Mesendoderm (in vitro differentiated cells): ENCODE measurements around the gene ACSF3.
"Not testable (repeated sequence)": the region's sequence is repeated elsewhere in the genome, so short reads cannot be mapped to it uniquely, and the experiment has no call there.

ENCODE experiments used
- DNase-seq: peaks from one replicate; pipeline ENCODE4 v3.0.0; 2013
- H2AK5ac ChIP-seq: 2 replicates; pipeline ENCODE4 v1.6.1; 2013; ENCODE audit warnings: low read length, inconsistent platforms
- H2BK120ac ChIP-seq: 2 replicates; pipeline ENCODE4 v1.6.1; 2013; ENCODE audit warnings: low read depth, mild to moderate bottlenecking, low read length, moderate library complexity, mixed read lengths
- H2BK15ac ChIP-seq: replicated peaks from 2 replicates; pipeline ENCODE4 v1.6.1; 2013; ENCODE audit warnings: low read depth, mild to moderate bottlenecking, moderate library complexity
- H2BK5ac ChIP-seq: 2 replicates; pipeline ENCODE4 v1.6.1; 2013; ENCODE audit warnings: low read length, inconsistent platforms
- H3K18ac ChIP-seq: 2 replicates; pipeline ENCODE4 v1.6.1; 2013; ENCODE audit warnings: mild to moderate bottlenecking, low read length, mixed read lengths
- H3K23ac ChIP-seq: one replicate; pipeline ENCODE4 v1.6.1; 2013; ENCODE audit warnings: low read length
- H3K27ac ChIP-seq: 2 replicates; pipeline ENCODE4 v1.5.1; 2013; ENCODE audit warnings: low read depth, mild to moderate bottlenecking, inconsistent platforms, low read length, moderate library complexity
- H3K27me3 ChIP-seq: 2 replicates; pipeline ENCODE4 v1.6.1; 2013; ENCODE audit warnings: low read length, control low read depth, mild to moderate bottlenecking, inconsistent platforms; ENCODE audit not compliant: insufficient read depth, poor library complexity
- H3K36me3 ChIP-seq: 2 replicates; pipeline ENCODE4 v1.6.1; 2013; ENCODE audit warnings: low read length, inconsistent platforms; ENCODE audit not compliant: control insufficient read depth, insufficient read depth
- H3K4ac ChIP-seq: one replicate; pipeline ENCODE4 v1.6.1; 2013; ENCODE audit warnings: low read depth, mild to moderate bottlenecking, low read length, moderate library complexity
- H3K4me1 ChIP-seq: 2 replicates; pipeline ENCODE4 v1.6.1; 2013; ENCODE audit warnings: low read depth, low read length, inconsistent platforms; ENCODE audit not compliant: control insufficient read depth
- H3K4me2 ChIP-seq: 2 replicates; pipeline ENCODE4 v1.6.1; 2013; ENCODE audit warnings: low read length
- H3K4me3 ChIP-seq: 2 replicates; pipeline ENCODE4 v1.5.1; 2013; ENCODE audit warnings: mild to moderate bottlenecking, low read length
- H3K56ac ChIP-seq: one replicate; pipeline ENCODE4 v1.6.1; 2013; ENCODE audit warnings: low read length
- H3K79me1 ChIP-seq: 2 replicates; pipeline ENCODE4 v1.6.1; 2013; ENCODE audit warnings: low read length, inconsistent platforms
- H3K79me2 ChIP-seq: 2 replicates; pipeline ENCODE4 v1.6.1; 2013; ENCODE audit warnings: mild to moderate bottlenecking, low read length; ENCODE audit not compliant: control insufficient read depth, insufficient read depth
- H3K9ac ChIP-seq: 2 replicates; pipeline ENCODE4 v1.6.1; 2013; ENCODE audit warnings: low read length, inconsistent platforms
- H4K5ac ChIP-seq: one replicate; pipeline ENCODE4 v1.6.1; 2013; ENCODE audit warnings: low read length
- H4K8ac ChIP-seq: one replicate; pipeline ENCODE4 v1.6.1; 2013; ENCODE audit warnings: low read depth, mild to moderate bottlenecking, control low read depth, low read length, moderate library complexity
- WGBS: extraction: QIAGEN DNeasy Blood & Tissue Kit; methylation state at CpG from one replicate; pipeline ENCODE4 v1.1.7; 2013; ENCODE audit warnings: low lambda C conversion rate, missing lambda C conversion rate; ENCODE audit not compliant: insufficient coverage; ENCODE audit errors: extremely low coverage; 5-methylcytosine and 5-hydroxymethylcytosine counted together

The ACSF3 gene

GRCh38 chr16:89164436-89164835 lies 70.8 kb downstream of the ACSF3 start:
- no peak overlapping the region for H3K4me2 ChIP-seq
- H3K18ac ChIP-seq, result no peak overlapping the region
- H3K27me3 ChIP-seq, result no peaks in the 10 kb centered on the region
- H2BK15ac ChIP-seq, result no peak overlapping the region
- no peak overlapping the region for H3K23ac ChIP-seq
- no peak overlapping the region for H3K4me3 ChIP-seq
- no peaks in the 10 kb centered on the region for H3K79me2 ChIP-seq
- H3K4ac ChIP-seq, result no peak overlapping the region
- H3K27ac ChIP-seq, result no peak overlapping the region
- no peak overlapping the region for H3K56ac ChIP-seq
- no peak overlapping the region for H3K9ac ChIP-seq
- no peaks in the 10 kb centered on the region for H3K36me3 ChIP-seq
- peaks cover 2% of the 10 kb centered on the region for H3K4me1 ChIP-seq
- H2BK120ac ChIP-seq, result no peak overlapping the region
- no peak for DNase-seq
- H2BK5ac ChIP-seq, result no peak overlapping the region
- WGBS, result no CpG with 5 or more reads among the region's 15 CpGs
- no peak overlapping the region for H4K5ac ChIP-seq
- H3K79me1 ChIP-seq, result no peaks in the 10 kb centered on the region
- no peak overlapping the region for H2AK5ac ChIP-seq
- no peak overlapping the region for H4K8ac ChIP-seq

- DNase-seq, result no peak
- Histone ChIP-seq H3K79me2 (no peaks in the 10 kb centered on the region), H3K9ac (no peak overlapping the region), H2BK5ac (no peak overlapping the region), H3K4me3 (no peak overlapping the region), H3K27me3 (no peaks in the 10 kb centered on the region), H3K79me1 (no peaks in the 10 kb centered on the region), H3K36me3 (no peaks in the 10 kb centered on the region), H2BK15ac (no peak overlapping the region), H2AK5ac (no peak overlapping the region), H3K27ac (no peak overlapping the region), H2BK120ac (no peak overlapping the region), H3K56ac (no peak overlapping the region), H4K8ac (no peak overlapping the region), H4K5ac (no peak overlapping the region), H3K23ac (no peak overlapping the region), H3K18ac (no peak overlapping the region), H3K4me2 (no peak overlapping the region), H3K4me1 (peaks cover 2% of the 10 kb centered on the region), H3K4ac (no peak overlapping the region)
- WGBS, result no CpG with 5 or more reads among the region's 20 CpGs
Observed at GRCh38 chr16:89164847-89165680, 71.4 kb downstream of the ACSF3 start.

- DNase-seq, H2AK5ac ChIP-seq, H3K27me3 ChIP-seq, H2BK120ac ChIP-seq, H3K4ac ChIP-seq, H3K4me3 ChIP-seq, H3K79me1 ChIP-seq, H2BK5ac ChIP-seq, H3K9ac ChIP-seq, H3K18ac ChIP-seq, H4K8ac ChIP-seq, H3K27ac ChIP-seq, H3K4me1 ChIP-seq, H3K23ac ChIP-seq, H3K79me2 ChIP-seq, H3K36me3 ChIP-seq, H2BK15ac ChIP-seq, H3K4me2 ChIP-seq, H3K56ac ChIP-seq, H4K5ac ChIP-seq: not testable (repeated sequence)
- no CpG with 5 or more reads among the region's 10 CpGs for WGBS
Observed at GRCh38 chr16:89165681-89165979, 72.0 kb downstream of the ACSF3 start.

GRCh38 chr16:89166696-89167424 lies 73.2 kb downstream of the ACSF3 start:
- Histone ChIP-seq H3K4me2 (no peak overlapping the region), H3K36me3 (no peaks in the 10 kb centered on the region), H4K8ac (no peak overlapping the region), H2BK15ac (no peak overlapping the region), H3K4me3 (no peak overlapping the region), H2BK5ac (no peak overlapping the region), H2AK5ac (no peak overlapping the region), H3K18ac (no peak overlapping the region), H3K79me1 (no peaks in the 10 kb centered on the region), H3K4ac (no peak overlapping the region), H3K27ac (no peak overlapping the region), H3K23ac (peak overlapping the region; percentile 32), H3K56ac (peak overlapping the region; percentile 76), H3K9ac (peak overlapping the region; percentile 52), H4K5ac (no peak overlapping the region), H3K4me1 (peaks cover 2% of the 10 kb centered on the region), H3K79me2 (no peaks in the 10 kb centered on the region), H2BK120ac (no peak overlapping the region), H3K27me3 (no peaks in the 10 kb centered on the region)
- no CpG with 5 or more reads among the region's 18 CpGs for WGBS
- DNase-seq, result no peak

GRCh38 chr16:89167425-89167941 lies 73.8 kb downstream of the ACSF3 start:
- Histone ChIP-seq H3K4me1 (peaks cover 2% of the 10 kb centered on the region), H3K4me3 (no peak overlapping the region), H3K18ac (no peak overlapping the region), H4K5ac (no peak overlapping the region), H3K27me3 (no peaks in the 10 kb centered on the region), H3K56ac (peak overlapping the region; percentile 76), H3K36me3 (no peaks in the 10 kb centered on the region), H3K4ac (no peak overlapping the region), H3K79me1 (no peaks in the 10 kb centered on the region), H3K27ac (no peak overlapping the region), H2BK15ac (no peak overlapping the region), H2BK5ac (no peak overlapping the region), H2AK5ac (no peak overlapping the region), H3K23ac (peak overlapping the region; percentile 32), H3K4me2 (no peak overlapping the region), H3K9ac (peak overlapping the region; percentile 52), H4K8ac (no peak overlapping the region), H3K79me2 (no peaks in the 10 kb centered on the region), H2BK120ac (no peak overlapping the region)
- DNase-seq, result peak; percentile 95
- WGBS, result no CpG with 5 or more reads among the region's 18 CpGs
